ENCODE measurements around the gene ABCC11.

DNA sequence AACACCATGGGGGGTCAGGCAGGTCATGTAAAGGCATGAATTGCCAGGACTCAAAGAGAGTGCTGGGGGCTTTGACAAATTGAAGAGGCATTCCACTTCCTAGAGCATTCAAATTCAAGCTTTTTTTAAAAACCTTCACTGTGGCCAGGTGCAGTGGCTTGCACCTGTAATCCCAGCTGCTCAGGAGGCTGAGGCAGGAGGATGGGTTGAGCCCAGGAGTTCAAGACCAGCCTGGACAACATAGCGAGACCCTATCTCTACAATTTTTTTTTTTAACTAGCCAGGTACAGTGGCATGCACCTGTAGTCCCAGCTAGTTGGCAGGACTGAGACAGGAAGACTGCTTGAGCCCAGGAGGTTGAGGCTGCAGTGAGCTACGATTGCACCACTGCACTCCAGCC lies 108.8 kb downstream of the ABCC11 start:
- TF ChIP-seq ZNF384 (IDR thresholded peaks at IDR 0.05), result no peak
- no peak for TF ChIP-seq TARDBP (IDR thresholded peaks at IDR 0.05)
- TF ChIP-seq FOXK2 (IDR thresholded peaks at IDR 0.05), result no peak
- TF ChIP-seq FOXA1 (IDR thresholded peaks at IDR 0.05), result no peak
- TF ChIP-seq SUZ12 (IDR thresholded peaks at IDR 0.05), result no peak
- no peak for TF ChIP-seq BHLHE40 (IDR thresholded peaks at IDR 0.05; ENCODE audit: borderline replicate concordance)
- no peak for TF ChIP-seq NFRKB (IDR thresholded peaks at IDR 0.05)
- TF ChIP-seq SP1 (IDR thresholded peaks at IDR 0.05), result no peak
- no peak for TF ChIP-seq LEF1 (IDR thresholded peaks at IDR 0.05; ENCODE audit: borderline replicate concordance)
